Chondrocyte (in vitro differentiated cells): ENCODE data around the gene IL17RD. TPM values are rescaled to one million over a fixed set of nuclear protein-coding genes. Genes with fewer than 3 reads are reported as not detected.
A peak's percentile ranks its signal among the peaks of the same experiment; 100 is the strongest.

Experiments
- DNase-seq: peaks from one replicate; pipeline ENCODE4 v3.0.0; 2021; ENCODE audit warnings: mixed read lengths, low spot score
- H3K27ac Mint-ChIP-seq: one replicate; pipeline ENCODE4 v1.8.0; 2021; ENCODE audit warnings: mild to moderate bottlenecking, moderate library complexity, mixed read lengths; ENCODE audit not compliant: unreplicated experiment
- H3K27me3 Mint-ChIP-seq: 2 replicates; pipeline ENCODE4 v1.8.0; 2021; ENCODE audit warnings: low read depth, mixed read lengths
- H3K36me3 Mint-ChIP-seq: 2 replicates; pipeline ENCODE4 v1.8.0; 2021; ENCODE audit warnings: low read depth, mixed read lengths
- H3K4me1 Mint-ChIP-seq: 2 replicates; pipeline ENCODE4 v1.8.0; 2021; ENCODE audit warnings: low read depth, mild to moderate bottlenecking, mixed read lengths
- H3K4me3 Mint-ChIP-seq: one replicate; pipeline ENCODE4 v1.8.0; 2021; ENCODE audit warnings: mild to moderate bottlenecking, moderate library complexity, mixed read lengths; ENCODE audit not compliant: unreplicated experiment
- H3K9me3 Mint-ChIP-seq: 2 replicates; pipeline ENCODE4 v1.8.0; 2021; ENCODE audit warnings: low read depth, mixed read lengths
- total RNA-seq: library from RNA; stranded (reverse); gene quantifications from 3 replicates; pipeline ENCODE4 v1.2.1, GENCODE V29; 2021
- TF ChIP-seq, protein P1 (sequence below): fragments of 200-600 bp; sonication (generic); IDR thresholded peaks from 2 replicates; pipeline ENCODE4 v1.5.0; 2021; ENCODE audit warnings: antibody characterized with exemption, mild to moderate bottlenecking, moderate library complexity

Gene IL17RD
- total RNA-seq, 1 donor from 2014 or later = 6.3 TPM

DNA sequence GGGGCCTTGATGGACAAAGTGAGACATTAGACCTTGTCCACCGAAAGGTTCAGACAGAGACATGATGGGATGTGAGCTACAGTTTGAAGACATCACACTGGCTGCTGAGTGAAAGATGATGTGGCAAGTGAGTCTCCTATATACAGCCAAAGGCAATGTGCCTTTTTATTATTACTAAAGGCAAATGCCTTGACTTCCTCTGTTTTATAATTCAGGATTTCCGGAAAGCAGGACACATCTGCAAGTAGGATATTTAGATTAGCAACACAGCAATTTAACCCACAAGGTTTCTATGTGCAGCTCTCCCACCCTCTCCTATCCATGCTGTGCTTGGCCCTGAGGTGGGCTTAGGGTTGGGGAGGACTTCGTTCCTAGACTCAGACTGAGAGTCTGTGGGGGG, 84.0 kb downstream of the IL17RD start:
- no peaks in the 10 kb centered on the region for H3K9me3 Mint-ChIP-seq
- no peaks in the 10 kb centered on the region for H3K36me3 Mint-ChIP-seq
- peaks cover 4% of the 10 kb centered on the region for H3K4me1 Mint-ChIP-seq
- H3K4me3 Mint-ChIP-seq = no peak overlapping the region
- H3K27me3 Mint-ChIP-seq = peaks cover 4% of the 10 kb centered on the region
- DNase-seq = no peak
- H3K27ac Mint-ChIP-seq = no peak overlapping the region
- TF ChIP-seq, protein P1, sequence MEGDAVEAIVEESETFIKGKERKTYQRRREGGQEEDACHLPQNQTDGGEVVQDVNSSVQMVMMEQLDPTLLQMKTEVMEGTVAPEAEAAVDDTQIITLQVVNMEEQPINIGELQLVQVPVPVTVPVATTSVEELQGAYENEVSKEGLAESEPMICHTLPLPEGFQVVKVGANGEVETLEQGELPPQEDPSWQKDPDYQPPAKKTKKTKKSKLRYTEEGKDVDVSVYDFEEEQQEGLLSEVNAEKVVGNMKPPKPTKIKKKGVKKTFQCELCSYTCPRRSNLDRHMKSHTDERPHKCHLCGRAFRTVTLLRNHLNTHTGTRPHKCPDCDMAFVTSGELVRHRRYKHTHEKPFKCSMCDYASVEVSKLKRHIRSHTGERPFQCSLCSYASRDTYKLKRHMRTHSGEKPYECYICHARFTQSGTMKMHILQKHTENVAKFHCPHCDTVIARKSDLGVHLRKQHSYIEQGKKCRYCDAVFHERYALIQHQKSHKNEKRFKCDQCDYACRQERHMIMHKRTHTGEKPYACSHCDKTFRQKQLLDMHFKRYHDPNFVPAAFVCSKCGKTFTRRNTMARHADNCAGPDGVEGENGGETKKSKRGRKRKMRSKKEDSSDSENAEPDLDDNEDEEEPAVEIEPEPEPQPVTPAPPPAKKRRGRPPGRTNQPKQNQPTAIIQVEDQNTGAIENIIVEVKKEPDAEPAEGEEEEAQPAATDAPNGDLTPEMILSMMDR = no peak

DNA sequence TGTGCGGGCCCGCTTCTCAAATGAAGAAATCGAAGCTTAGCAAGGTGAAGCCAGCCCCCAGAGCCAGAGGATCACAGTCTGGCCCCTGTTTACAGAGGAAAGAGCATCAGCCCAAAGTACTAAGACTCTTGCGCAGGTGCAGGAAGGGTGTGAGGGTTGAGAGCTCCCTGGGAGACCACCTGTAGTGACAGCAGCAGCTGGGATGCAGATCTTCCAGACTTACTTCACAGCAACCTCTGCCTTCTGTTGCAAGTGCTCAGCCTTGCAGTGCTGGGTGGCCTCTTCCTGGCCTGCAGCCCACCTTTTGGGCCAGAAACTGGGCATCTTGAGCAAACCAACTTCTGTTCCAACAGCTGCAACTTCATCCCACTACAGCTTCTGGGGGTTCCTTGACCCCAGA, 85.0 kb downstream of the IL17RD start:
- TF ChIP-seq, protein P1 = no peak
- Mint-ChIP-seq H3K27ac (no peak overlapping the region), H3K27me3 (peaks cover 4% of the 10 kb centered on the region), H3K36me3 (no peaks in the 10 kb centered on the region), H3K9me3 (no peaks in the 10 kb centered on the region), H3K4me3 (peak overlapping the region; percentile 61), H3K4me1 (peaks cover 4% of the 10 kb centered on the region)
- no peak for DNase-seq

DNA sequence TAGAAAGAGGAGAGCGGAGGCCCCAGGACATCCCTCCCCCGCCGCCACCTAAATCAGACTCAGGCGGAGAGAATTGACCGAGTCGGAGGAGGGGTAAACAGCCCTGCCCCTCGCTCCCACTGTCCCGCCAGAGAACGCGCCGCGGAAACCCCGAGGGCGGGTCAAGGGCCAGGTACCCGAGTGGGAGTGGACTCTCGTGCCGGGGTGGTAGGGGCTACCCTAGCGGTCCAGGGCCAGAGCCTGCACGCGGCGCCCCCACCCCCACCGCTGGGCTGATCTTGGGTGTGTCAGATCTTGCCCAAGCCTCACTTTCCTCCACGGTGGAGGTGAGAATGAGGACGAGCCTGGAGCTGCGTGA, 85.7 kb downstream of the IL17RD start:
- TF ChIP-seq, protein P1 = no peak
- no peaks in the 10 kb centered on the region for H3K36me3 Mint-ChIP-seq
- peaks cover 4% of the 10 kb centered on the region for H3K27me3 Mint-ChIP-seq
- peak overlapping the region; percentile 61 for H3K4me3 Mint-ChIP-seq
- peaks cover 4% of the 10 kb centered on the region for H3K4me1 Mint-ChIP-seq
- no peak overlapping the region for H3K27ac Mint-ChIP-seq
- no peak for DNase-seq
- H3K9me3 Mint-ChIP-seq = no peaks in the 10 kb centered on the region

GRCh38 chr3:57078635-57079473, 86.3 kb downstream of the IL17RD start:
- no peak overlapping the region for H3K27ac Mint-ChIP-seq
- no peak for DNase-seq
- peaks cover 4% of the 10 kb centered on the region for H3K27me3 Mint-ChIP-seq
- H3K4me1 Mint-ChIP-seq = peaks cover 4% of the 10 kb centered on the region
- no peaks in the 10 kb centered on the region for H3K36me3 Mint-ChIP-seq
- H3K4me3 Mint-ChIP-seq = peak overlapping the region; percentile 72
- H3K9me3 Mint-ChIP-seq = no peaks in the 10 kb centered on the region
- TF ChIP-seq, protein P1 = peak; percentile 56

DNA sequence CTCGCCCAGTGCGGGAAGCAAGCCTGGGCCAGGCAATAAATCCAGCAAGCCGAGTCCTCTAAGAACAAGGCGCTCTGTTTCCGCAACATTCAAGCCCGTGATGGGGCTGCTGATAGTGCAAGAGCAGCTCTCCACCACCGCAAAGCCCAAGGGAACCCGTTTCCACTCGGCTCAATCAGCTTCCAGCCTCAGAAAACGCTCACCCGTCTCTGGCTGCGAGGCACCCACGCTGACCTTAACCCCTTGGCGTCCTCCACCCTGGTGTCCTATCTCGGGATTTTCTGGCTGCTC, 86.9 kb downstream of the IL17RD start:
- Mint-ChIP-seq H3K4me1 (peaks cover 4% of the 10 kb centered on the region), H3K27ac (peak overlapping the region; percentile 33), H3K27me3 (peaks cover 4% of the 10 kb centered on the region), H3K4me3 (peak overlapping the region; percentile 72), H3K9me3 (no peaks in the 10 kb centered on the region), H3K36me3 (no peaks in the 10 kb centered on the region)
- DNase-seq = no peak
- TF ChIP-seq, protein P1 = no peak
